ENCODE results near the gene NAGA.

NAGA gene

DNA sequence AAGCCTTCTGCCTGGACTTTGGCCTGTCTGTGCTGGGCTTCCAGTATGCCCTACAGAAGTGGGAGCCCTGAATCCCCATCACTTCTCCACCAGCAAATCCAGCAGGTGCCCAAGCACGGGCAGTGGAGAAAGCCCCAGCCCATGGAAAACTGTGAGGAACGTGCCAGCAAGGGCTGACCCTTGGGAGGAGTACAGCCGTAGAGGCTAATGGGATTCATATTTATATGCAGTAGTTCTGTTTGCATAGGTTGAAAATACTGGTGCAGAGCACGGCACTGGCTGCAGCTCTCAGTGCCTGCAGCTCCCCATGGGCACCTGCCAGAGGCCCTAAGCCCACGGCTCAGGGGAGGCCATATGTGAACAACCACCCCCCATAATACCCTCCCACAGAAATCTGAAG lies 10.1 kb downstream of the NAGA start:
- Histone ChIP-seq H3K36me3 (peaks cover 4% of the 10 kb centered on the region), H3K4me3 (ENCODE audit: low read depth, low read length) (no peak overlapping the region), H3K27me3 (no peaks in the 10 kb centered on the region; the same call in 1 of the 2 replicates), H3K4me1 (no peaks in the 10 kb centered on the region), H3K9me3 (no peaks in the 10 kb centered on the region)
- TF ChIP-seq CTCF (IDR thresholded peaks at IDR 0.05; ENCODE audit: low read depth, low read length) = no peak
- no peak for DNase-seq

DNA sequence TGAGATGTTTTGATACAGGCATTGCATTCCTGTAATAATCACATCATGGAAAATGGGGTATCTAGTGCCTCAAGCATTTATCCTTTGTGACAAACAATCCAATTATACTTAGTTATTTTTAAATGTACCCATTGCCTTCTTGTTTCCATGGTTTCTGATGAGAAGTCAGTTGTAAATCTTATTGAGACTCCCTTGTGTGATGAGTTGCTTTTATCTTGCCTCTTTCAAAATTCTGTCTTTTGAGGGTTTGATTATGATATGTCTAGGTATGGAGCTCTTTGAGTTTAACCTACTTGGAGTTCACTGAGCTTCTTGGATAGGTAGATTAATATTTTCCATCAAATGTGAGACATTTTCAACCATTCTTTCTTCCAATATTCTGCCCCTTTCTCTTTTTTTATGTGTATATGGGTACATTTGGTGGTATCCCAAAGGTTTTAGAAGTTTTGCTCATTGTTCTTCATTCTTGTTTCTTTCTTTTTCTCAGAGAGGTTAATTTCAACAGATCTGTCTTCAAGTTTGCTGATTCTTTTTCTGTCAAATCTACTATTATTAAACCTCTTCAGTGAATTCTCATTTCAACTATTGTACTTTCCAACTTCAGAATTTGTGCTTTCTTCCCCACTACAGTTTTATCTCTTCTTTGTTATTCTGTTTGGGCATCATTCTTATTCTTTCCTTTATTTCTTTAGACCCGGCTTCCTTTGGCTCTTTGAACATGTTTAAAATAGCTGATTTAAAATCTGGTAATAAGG lies 13.7 kb downstream of the NAGA start:
- Histone ChIP-seq H3K4me3 (ENCODE audit: low read depth, low read length) (no peak overlapping the region), H3K36me3 (peaks cover 3% of the 10 kb centered on the region), H3K27me3 (no peaks in the 10 kb centered on the region; the same call in 1 of the 2 replicates), H3K4me1 (no peaks in the 10 kb centered on the region), H3K9me3 (no peaks in the 10 kb centered on the region)
- no peak for DNase-seq
- TF ChIP-seq CTCF (IDR thresholded peaks at IDR 0.05; ENCODE audit: low read depth, low read length) = no peak

GRCh38 chr22:42052765-42053164 lies 17.8 kb downstream of the NAGA start:
- TF ChIP-seq CTCF (IDR thresholded peaks at IDR 0.05; ENCODE audit: low read depth, low read length) = no peak
- Histone ChIP-seq H3K27me3 (no peaks in the 10 kb centered on the region; the same call in 1 of the 2 replicates), H3K4me1 (no peaks in the 10 kb centered on the region), H3K9me3 (no peaks in the 10 kb centered on the region), H3K4me3 (ENCODE audit: low read depth, low read length) (no peak overlapping the region), H3K36me3 (no peaks in the 10 kb centered on the region)
- no peak for DNase-seq

GRCh38 chr22:42050641-42051180 lies 19.9 kb downstream of the NAGA start:
- H3K9me3 ChIP-seq = no peaks in the 10 kb centered on the region
- no peak overlapping the region for H3K4me3 ChIP-seq (ENCODE audit: low read depth, low read length)
- no peaks in the 10 kb centered on the region for H3K36me3 ChIP-seq
- no peak for DNase-seq
- H3K4me1 ChIP-seq = no peaks in the 10 kb centered on the region
- TF ChIP-seq CTCF (IDR thresholded peaks at IDR 0.05; ENCODE audit: low read depth, low read length) = no peak
- no peaks in the 10 kb centered on the region for H3K27me3 ChIP-seq

DNA sequence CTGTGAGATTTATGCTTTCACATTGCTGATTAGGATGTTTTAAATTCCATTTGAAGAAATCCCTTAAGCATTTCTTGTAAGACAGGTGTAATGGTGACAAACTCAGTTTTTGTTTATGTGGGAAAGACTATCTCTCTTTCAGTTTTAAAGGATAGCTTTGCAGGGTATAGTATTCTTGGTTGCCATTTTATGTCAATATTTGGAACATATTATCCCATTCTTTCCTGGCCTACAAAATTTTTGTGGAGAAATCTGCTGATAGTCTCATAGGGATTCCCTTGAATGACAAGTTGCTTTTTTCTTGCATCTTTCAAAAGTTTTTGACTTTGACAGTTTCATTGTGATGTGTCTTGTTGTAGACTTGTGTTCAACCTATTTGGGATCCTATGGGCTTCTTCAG lies 28.8 kb downstream of the NAGA start:
- Histone ChIP-seq H3K27me3 (no peaks in the 10 kb centered on the region), H3K9me3 (no peaks in the 10 kb centered on the region), H3K4me3 (ENCODE audit: low read depth, low read length) (no peak overlapping the region), H3K36me3 (no peaks in the 10 kb centered on the region), H3K4me1 (no peaks in the 10 kb centered on the region)
- no peak for TF ChIP-seq CTCF (IDR thresholded peaks at IDR 0.05; ENCODE audit: low read depth, low read length)
- DNase-seq = no peak

GRCh38 chr22:42039271-42039670 lies 31.3 kb downstream of the NAGA start:
- no peaks in the 10 kb centered on the region; the same call in 1 of the 2 replicates for H3K4me1 ChIP-seq
- no peaks in the 10 kb centered on the region for H3K27me3 ChIP-seq
- TF ChIP-seq CTCF (IDR thresholded peaks at IDR 0.05; ENCODE audit: low read depth, low read length) = no peak
- DNase-seq = no peak
- H3K4me3 ChIP-seq (ENCODE audit: low read depth, low read length) = no peak overlapping the region
- no peaks in the 10 kb centered on the region for H3K9me3 ChIP-seq
- no peaks in the 10 kb centered on the region for H3K36me3 ChIP-seq
